ENCODE data around the gene FAXDC2. TPM values are rescaled to one million over a fixed set of nuclear protein-coding genes. Genes with fewer than 3 reads are reported as not detected.

FAXDC2 gene
- total and polyA plus RNA-seq, 2 donors (not counting 1 experiment from before 2014, with no cell fraction given) = 11.9 to 20.6 TPM

DNA sequence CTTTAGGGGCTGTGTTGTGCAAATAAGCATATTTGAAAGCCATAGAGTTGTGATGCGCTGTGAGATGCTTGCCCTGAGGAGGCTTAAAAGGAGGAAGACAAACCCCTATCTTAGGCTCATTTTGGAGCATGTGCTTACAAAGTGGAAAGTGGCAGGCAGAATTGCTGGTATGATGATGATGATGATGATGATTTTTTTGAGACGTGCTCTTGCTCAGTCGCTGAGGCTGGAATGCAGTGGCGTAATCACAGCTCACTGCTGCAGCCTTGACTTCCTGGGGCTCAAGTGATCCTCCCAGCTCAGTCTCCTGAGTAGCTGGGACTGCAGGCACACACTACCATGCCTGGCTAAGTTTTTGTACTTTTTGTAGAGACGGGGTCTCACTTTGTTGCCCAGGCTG lies 9.7 kb upstream of the FAXDC2 start:
- H3K9me3 ChIP-seq (ENCODE audit: control insufficient read depth, insufficient read depth, low read depth, low read length) = no peaks in the 10 kb centered on the region
- no peaks in the 10 kb centered on the region for H4K20me1 ChIP-seq (ENCODE audit: control insufficient read depth, extremely low read depth, insufficient read depth, low read length)
- DNase-seq (ENCODE audit: low read depth in 2 of 2) = peak; percentile 54 to 63
- H3K79me2 ChIP-seq (ENCODE audit: control insufficient read depth, insufficient read depth, low read length) = peaks cover 63% of the 10 kb centered on the region
- H3K4me3 ChIP-seq (replicated peaks in 1 of 4; ENCODE audit: control extremely low read depth in 1 of 4, insufficient read depth in 1 of 4, low read depth in 3 of 4, low read length in 4 of 4) = peak overlapping the region; percentile 71 to 99 (median 83)
- peaks cover 4% of the 10 kb centered on the region for H3K36me3 ChIP-seq (ENCODE audit: control insufficient read depth, insufficient read depth, low read length)
- no peaks in the 10 kb centered on the region for H3K27me3 ChIP-seq (ENCODE audit: control insufficient read depth, insufficient read depth, low read length)
- H2AFZ ChIP-seq (ENCODE audit: low read length) = no peak overlapping the region
- peaks cover 7% of the 10 kb centered on the region for H3K4me1 ChIP-seq (ENCODE audit: control insufficient read depth, extremely low read depth, insufficient read depth, low read length)
- peak overlapping the region; percentile 14 for H3K9ac ChIP-seq (ENCODE audit: insufficient read depth, low read length)
- H3K4me2 ChIP-seq (ENCODE audit: extremely low read depth, insufficient read depth, low read length) = peak overlapping the region; percentile 95
- peak overlapping the region; percentile 89 for H3K27ac ChIP-seq (ENCODE audit: insufficient read depth, low read length)
- no peak for TF ChIP-seq EZH2 (IDR thresholded peaks at IDR 0.05; ENCODE audit: low read length, missing control alignments)
- TF ChIP-seq, protein P1, sequence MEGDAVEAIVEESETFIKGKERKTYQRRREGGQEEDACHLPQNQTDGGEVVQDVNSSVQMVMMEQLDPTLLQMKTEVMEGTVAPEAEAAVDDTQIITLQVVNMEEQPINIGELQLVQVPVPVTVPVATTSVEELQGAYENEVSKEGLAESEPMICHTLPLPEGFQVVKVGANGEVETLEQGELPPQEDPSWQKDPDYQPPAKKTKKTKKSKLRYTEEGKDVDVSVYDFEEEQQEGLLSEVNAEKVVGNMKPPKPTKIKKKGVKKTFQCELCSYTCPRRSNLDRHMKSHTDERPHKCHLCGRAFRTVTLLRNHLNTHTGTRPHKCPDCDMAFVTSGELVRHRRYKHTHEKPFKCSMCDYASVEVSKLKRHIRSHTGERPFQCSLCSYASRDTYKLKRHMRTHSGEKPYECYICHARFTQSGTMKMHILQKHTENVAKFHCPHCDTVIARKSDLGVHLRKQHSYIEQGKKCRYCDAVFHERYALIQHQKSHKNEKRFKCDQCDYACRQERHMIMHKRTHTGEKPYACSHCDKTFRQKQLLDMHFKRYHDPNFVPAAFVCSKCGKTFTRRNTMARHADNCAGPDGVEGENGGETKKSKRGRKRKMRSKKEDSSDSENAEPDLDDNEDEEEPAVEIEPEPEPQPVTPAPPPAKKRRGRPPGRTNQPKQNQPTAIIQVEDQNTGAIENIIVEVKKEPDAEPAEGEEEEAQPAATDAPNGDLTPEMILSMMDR (conservative IDR thresholded peaks at IDR 0.05 in 1 of 2, IDR thresholded peaks at IDR 0.05 in 1 of 2; ENCODE audit: low read depth in 1 of 2, low read length in 2 of 2) = no peak

DNA sequence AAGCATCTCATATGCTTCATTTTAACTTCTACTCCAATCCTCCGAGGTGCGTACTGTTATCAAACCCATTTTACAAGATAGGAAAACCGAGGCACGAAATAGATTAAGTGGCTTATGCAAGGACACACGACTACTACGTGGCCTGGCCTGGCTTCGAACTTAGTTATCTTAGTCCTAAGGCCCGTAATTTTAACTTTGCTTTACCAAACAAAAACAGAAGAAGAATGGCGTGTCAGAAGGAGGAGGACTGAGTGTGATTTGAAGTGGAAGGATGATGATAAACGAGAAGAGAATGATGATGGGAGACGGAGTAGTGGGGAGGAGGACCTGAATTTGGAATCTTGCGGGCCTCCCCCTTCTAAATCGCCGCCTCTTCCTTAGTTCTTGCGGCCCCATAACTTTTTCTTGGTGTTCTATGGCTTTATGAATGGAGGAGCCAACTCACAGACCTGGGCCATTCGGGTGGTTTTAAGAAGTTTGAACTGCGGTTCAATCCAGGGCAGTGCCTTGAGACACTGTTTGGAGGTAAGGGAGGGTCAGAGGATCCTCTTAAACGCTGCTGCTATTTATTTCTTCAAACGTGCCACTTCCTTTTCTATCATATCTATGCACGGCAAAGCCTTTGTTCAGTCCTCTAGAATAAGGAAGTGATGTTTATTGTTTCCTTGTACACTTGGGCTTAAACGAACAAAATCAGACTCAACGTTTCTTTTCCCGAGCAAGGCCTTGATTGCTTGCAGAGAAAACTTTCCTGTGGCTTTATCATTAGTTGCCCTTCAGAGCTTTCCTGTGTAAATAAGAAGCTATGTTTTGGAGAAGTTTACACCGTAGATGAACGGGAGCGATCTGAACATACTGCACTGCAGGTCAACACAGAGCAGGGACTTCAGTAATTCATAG lies 8.8 kb upstream of the FAXDC2 start:
- Histone ChIP-seq H3K4me2 (ENCODE audit: extremely low read depth, insufficient read depth, low read length) (peak overlapping the region; percentile 95), H3K79me2 (ENCODE audit: control insufficient read depth, insufficient read depth, low read length) (peaks cover 54% of the 10 kb centered on the region), H3K4me3 (replicated peaks in 1 of 4; ENCODE audit: control extremely low read depth in 1 of 4, insufficient read depth in 1 of 4, low read depth in 3 of 4, low read length in 4 of 4) (peak overlapping the region; percentile 71 to 99 (median 83)), H3K36me3 (ENCODE audit: control insufficient read depth, insufficient read depth, low read length) (peaks cover 2% of the 10 kb centered on the region), H4K20me1 (ENCODE audit: control insufficient read depth, extremely low read depth, insufficient read depth, low read length) (no peaks in the 10 kb centered on the region), H3K27ac (ENCODE audit: insufficient read depth, low read length) (peak overlapping the region; percentile 89), H3K9ac (ENCODE audit: insufficient read depth, low read length) (peak overlapping the region; percentile 93), H3K4me1 (ENCODE audit: control insufficient read depth, extremely low read depth, insufficient read depth, low read length) (peaks cover 7% of the 10 kb centered on the region), H3K27me3 (ENCODE audit: control insufficient read depth, insufficient read depth, low read length) (no peaks in the 10 kb centered on the region), H3K9me3 (ENCODE audit: control insufficient read depth, insufficient read depth, low read depth, low read length) (no peaks in the 10 kb centered on the region), H2AFZ (ENCODE audit: low read length) (peak overlapping the region; percentile 24)
- TF ChIP-seq, protein P1 (conservative IDR thresholded peaks at IDR 0.05 in 1 of 2, IDR thresholded peaks at IDR 0.05 in 1 of 2; ENCODE audit: low read depth in 1 of 2, low read length in 2 of 2) = no peak
- no peak for TF ChIP-seq EZH2 (IDR thresholded peaks at IDR 0.05; ENCODE audit: low read length, missing control alignments)
- DNase-seq (ENCODE audit: low read depth in 2 of 2) = peak in 1 of 2 donors; percentile 20

DNA sequence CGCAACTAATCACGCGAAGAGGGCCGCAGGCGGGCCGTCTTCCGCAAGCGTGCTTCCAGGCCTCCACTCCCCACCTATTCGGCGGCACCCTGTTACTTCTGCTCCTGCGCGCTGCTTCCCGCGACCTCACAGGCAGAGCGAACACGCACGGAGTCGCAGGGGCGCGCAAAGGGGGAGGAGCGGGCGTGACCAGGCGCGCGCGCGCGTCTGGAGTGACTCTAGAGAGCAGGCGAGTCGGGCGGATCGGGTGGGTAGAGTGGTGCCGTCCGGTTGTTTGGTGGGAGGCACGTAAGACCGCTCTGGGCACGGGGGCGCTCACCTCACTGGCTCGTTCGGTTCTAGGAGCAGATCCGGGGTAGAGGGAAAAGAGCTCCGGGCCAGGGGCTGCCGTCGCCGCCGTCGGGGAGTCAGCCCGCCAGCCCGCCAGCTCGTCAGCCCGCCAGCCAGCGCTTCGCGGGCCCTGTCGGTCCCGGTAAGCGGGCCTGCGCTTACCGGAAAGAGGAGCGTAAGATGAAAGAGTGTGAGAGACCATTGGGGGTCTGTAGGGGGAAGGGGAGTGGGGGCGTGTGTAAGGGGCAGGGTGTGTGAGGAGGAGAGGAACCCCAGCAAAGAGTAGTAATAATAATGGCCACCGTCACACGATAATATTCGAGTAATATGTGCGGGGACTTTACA lies 8.0 kb upstream of the FAXDC2 start, which contains the start of gene CNOT8:
TSS of gene CNOT8 (plus strand) at position 331 of the 675 bp plus-strand sequence. CDS start 4,652 bp downstream, outside the sequence.
- peaks cover 47% of the 10 kb centered on the region for H3K79me2 ChIP-seq (ENCODE audit: control insufficient read depth, insufficient read depth, low read length)
- H4K20me1 ChIP-seq (ENCODE audit: control insufficient read depth, extremely low read depth, insufficient read depth, low read length) = no peaks in the 10 kb centered on the region
- peak within 1 kb of the TSS; percentile 99 for H3K4me2 ChIP-seq (ENCODE audit: extremely low read depth, insufficient read depth, low read length)
- peak within 1 kb of the TSS; percentile 93 for H3K9ac ChIP-seq (ENCODE audit: insufficient read depth, low read length)
- peak within 1 kb of the TSS; percentile 71 to 99 (median 83) for H3K4me3 ChIP-seq (replicated peaks in 1 of 4; ENCODE audit: control extremely low read depth in 1 of 4, insufficient read depth in 1 of 4, low read depth in 3 of 4, low read length in 4 of 4)
- no peaks in the 10 kb centered on the region for H3K9me3 ChIP-seq (ENCODE audit: control insufficient read depth, insufficient read depth, low read depth, low read length)
- TF ChIP-seq, protein P1 (conservative IDR thresholded peaks at IDR 0.05 in 1 of 2, IDR thresholded peaks at IDR 0.05 in 1 of 2; ENCODE audit: low read depth in 1 of 2, low read length in 2 of 2) = no peak
- TF ChIP-seq EZH2 (IDR thresholded peaks at IDR 0.05; ENCODE audit: low read length, missing control alignments) = no peak
- H2AFZ ChIP-seq (ENCODE audit: low read length) = peak within 1 kb of the TSS; percentile 89
- H3K36me3 ChIP-seq (ENCODE audit: control insufficient read depth, insufficient read depth, low read length) = peaks cover under 1% of the 10 kb centered on the region
- no peaks in the 10 kb centered on the region for H3K27me3 ChIP-seq (ENCODE audit: control insufficient read depth, insufficient read depth, low read length)
- H3K4me1 ChIP-seq (ENCODE audit: control insufficient read depth, extremely low read depth, insufficient read depth, low read length) = peaks cover 7% of the 10 kb centered on the region
- DNase-seq (ENCODE audit: low read depth in 2 of 2) = peak; percentile 97 to 98
- peak within 1 kb of the TSS; percentile 89 for H3K27ac ChIP-seq (ENCODE audit: insufficient read depth, low read length)

Data from fibroblast of lung (primary cell).